Tibial artery (tissue), 4 donors: Measurements from ENCODE around the gene SLC35E4.

Experiments
- DNase-seq, 2 donors: peaks; one replicate each; pipeline ENCODE4 v3.0.0-alpha.2; 2019
- H3K27ac ChIP-seq, 2 donors: fragments of 200-600 bp; sonication (generic) in 1 of 2; 1 replicate in 1 of 2; 2 replicates in 1 of 2; pipeline ENCODE4 v1.5.1; 2018 to 2019; ENCODE audit warnings: mild to moderate bottlenecking in 1 of 2
- H3K27me3 ChIP-seq, 2 donors: fragments of 200-600 bp; sonication (generic) in 1 of 2; one replicate each; pipeline versions ENCODE4 v1.5.1 to v1.6.0; 2016 to 2019
- H3K36me3 ChIP-seq, 3 donors: fragments of 200-600 bp; sonication (generic) in 2 of 3; one replicate each; pipeline ENCODE4 v1.5.1; 2016 to 2019; ENCODE audit warnings: mild to moderate bottlenecking in 2 of 3
- H3K4me1 ChIP-seq, 4 donors: fragments of 200-600 bp; sonication (generic) in 2 of 4; 1 replicate in 3 of 4; 2 replicates in 1 of 4; pipeline ENCODE4 v1.5.1; 2016 to 2019
- H3K4me3 ChIP-seq, 2 donors: fragments of 200-600 bp; sonication (generic) in 1 of 2; 1 replicate in 1 of 2; 2 replicates in 1 of 2; pipeline ENCODE4 v1.5.1; 2018 to 2019; ENCODE audit warnings: mild to moderate bottlenecking in 2 of 2
- H3K9me3 ChIP-seq, 3 donors: fragments of 200-600 bp; sonication (generic) in 1 of 3; one replicate each; pipeline ENCODE4 v1.5.1; 2016 to 2019
- CTCF ChIP-seq, 2 experiments: fragments of 200-600 bp in 1 of 2; fragments of 450-650 bp in 1 of 2; IDR thresholded peaks; one replicate each; pipeline ENCODE4 v1.5.1; 2017 to 2019; ENCODE audit warnings: antibody characterized with exemption in 2 of 2, mild to moderate bottlenecking in 1 of 2, moderate library complexity in 1 of 2
- intact Hi-C: fragments of 100-400 bp; cut with DNase I; formaldehyde crosslinking; loops from one replicate; pipeline ENCODE4 v1.15.0; 2023; ENCODE audit warnings: low total_unique reads

The SLC35E4 gene

GRCh38 chr22:30637701-30638114 lies 2.1 kb downstream of the SLC35E4 start:
- peaks cover 9 to 40% (median 26%) of the 10 kb centered on the region in 4 donors for H3K4me1 ChIP-seq
- H3K27me3 ChIP-seq: no peaks in the 10 kb centered on the region
- H3K4me3 ChIP-seq: no peak overlapping the region
- DNase-seq: no peak
- intact Hi-C loops: loop anchor here (5.0 kb wide), 1 partner anchor 285 kb away; no protein-coding TSS in a partner anchor
- H3K36me3 ChIP-seq: no peaks in the 10 kb centered on the region
- no peaks in the 10 kb centered on the region for H3K9me3 ChIP-seq
- no peak for TF ChIP-seq CTCF (IDR thresholded peaks at IDR 0.05)
- no peak overlapping the region for H3K27ac ChIP-seq

GRCh38 chr22:30640361-30640760 lies 4.8 kb downstream of the SLC35E4 start:
- Histone ChIP-seq H3K4me1 (peaks cover 9 to 28% (median 17%) of the 10 kb centered on the region in 4 donors), H3K36me3 (no peaks in the 10 kb centered on the region), H3K27me3 (no peaks in the 10 kb centered on the region), H3K9me3 (no peaks in the 10 kb centered on the region), H3K4me3 (no peak overlapping the region), H3K27ac (no peak overlapping the region)
- intact Hi-C loops: no loop called here
- DNase-seq: no peak
- no peak for TF ChIP-seq CTCF (IDR thresholded peaks at IDR 0.05)

GRCh38 chr22:30640839-30641430 lies 5.4 kb downstream of the SLC35E4 start:
- peaks cover 9 to 26% (median 15%) of the 10 kb centered on the region in 4 donors for H3K4me1 ChIP-seq
- H3K27ac ChIP-seq: no peak overlapping the region

GRCh38 chr22:30643055-30643875 lies 7.7 kb downstream of the SLC35E4 start:
- peaks cover 0 to 2% (median 0%) of the 10 kb centered on the region in 4 donors for H3K4me1 ChIP-seq
- no peak overlapping the region for H3K4me3 ChIP-seq
- no peak for TF ChIP-seq CTCF (IDR thresholded peaks at IDR 0.05)
- peaks cover 0 to 17% (median 7%) of the 10 kb centered on the region in 3 donors for H3K36me3 ChIP-seq
- intact Hi-C loops: no loop called here
- no peaks in the 10 kb centered on the region for H3K27me3 ChIP-seq
- no peak overlapping the region for H3K27ac ChIP-seq
- no peak for DNase-seq
- H3K9me3 ChIP-seq: no peaks in the 10 kb centered on the region

More at GRCh38 chr22:30640839-30641430, 5.4 kb downstream of the SLC35E4 start:
- Histone ChIP-seq H3K36me3 (no peaks in the 10 kb centered on the region), H3K4me3 (no peak overlapping the region), H3K9me3 (no peaks in the 10 kb centered on the region), H3K27me3 (no peaks in the 10 kb centered on the region)
- DNase-seq: no peak
- intact Hi-C loops: no loop called here
- TF ChIP-seq CTCF (IDR thresholded peaks at IDR 0.05): no peak

GRCh38 chr22:30646518-30647160 lies 11.1 kb downstream of the SLC35E4 start:
- no peak for DNase-seq
- Histone ChIP-seq H3K4me3 (no peak overlapping the region), H3K27me3 (no peaks in the 10 kb centered on the region), H3K4me1 (no peaks in the 10 kb centered on the region), H3K36me3 (peaks cover 0 to 17% (median 7%) of the 10 kb centered on the region in 3 donors), H3K27ac (no peak overlapping the region), H3K9me3 (no peaks in the 10 kb centered on the region)
- intact Hi-C loops: no loop called here
- no peak for TF ChIP-seq CTCF (IDR thresholded peaks at IDR 0.05)
